ENCODE data around the gene CDC40.

DNA sequence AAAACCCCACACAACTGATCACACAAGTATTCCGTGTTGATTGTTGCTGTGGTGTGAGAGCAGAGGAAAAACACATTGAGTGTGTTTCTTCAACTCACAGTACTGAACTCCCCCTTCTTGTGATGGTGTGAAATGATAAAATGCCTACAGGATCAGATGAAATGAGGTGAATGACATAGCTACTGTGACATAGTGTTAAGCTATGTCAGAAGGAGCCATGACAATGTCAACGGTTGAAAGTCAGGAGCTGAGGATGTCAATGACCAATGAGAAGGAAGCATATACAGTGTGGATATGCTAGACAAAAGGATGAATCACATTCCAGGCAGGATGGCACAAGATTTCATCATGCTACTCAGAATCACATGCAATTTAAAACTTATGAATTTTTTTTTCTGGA is 39.6 kb upstream of the CDC40 start:
- TF ChIP-seq POLR2A (IDR thresholded peaks at IDR 0.05; ENCODE audit: low read length) = no peak
- TF ChIP-seq GATA1 (IDR thresholded peaks at IDR 0.05; ENCODE audit: low read depth, low read length) = no peak

All from erythroblast (primary cell).